Measurements from ENCODE around the gene CRELD1.

Gene CRELD1

GRCh38 chr3:9965200-9965875 lies 31.7 kb downstream of the CRELD1 start:
- DNase-seq, result no peak

DNA sequence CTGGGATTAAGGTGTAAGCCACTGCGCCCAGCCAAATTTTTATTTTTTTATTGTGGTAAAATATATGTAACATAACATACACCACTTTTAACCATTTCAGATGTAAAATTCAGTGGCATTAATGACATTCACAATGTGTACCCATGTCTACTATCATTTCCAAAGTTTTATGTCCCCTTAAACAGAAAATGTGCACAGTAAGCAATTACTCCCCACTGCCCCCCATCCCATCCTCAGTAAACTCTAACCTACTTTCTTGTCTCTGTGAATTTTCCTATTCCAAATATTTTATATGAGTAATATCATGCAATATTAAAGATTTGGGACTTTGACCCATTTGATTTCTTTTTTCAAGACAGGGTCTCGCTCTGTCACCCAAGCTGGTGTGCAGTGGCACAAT lies 33.2 kb downstream of the CRELD1 start:
- no peak for DNase-seq

GRCh38 chr3:9969632-9970019 lies 36.0 kb downstream of the CRELD1 start:
- no peak for DNase-seq

- DNase-seq, result no peak
Observed at GRCh38 chr3:9970020-9970652, 36.5 kb downstream of the CRELD1 start.

DNA sequence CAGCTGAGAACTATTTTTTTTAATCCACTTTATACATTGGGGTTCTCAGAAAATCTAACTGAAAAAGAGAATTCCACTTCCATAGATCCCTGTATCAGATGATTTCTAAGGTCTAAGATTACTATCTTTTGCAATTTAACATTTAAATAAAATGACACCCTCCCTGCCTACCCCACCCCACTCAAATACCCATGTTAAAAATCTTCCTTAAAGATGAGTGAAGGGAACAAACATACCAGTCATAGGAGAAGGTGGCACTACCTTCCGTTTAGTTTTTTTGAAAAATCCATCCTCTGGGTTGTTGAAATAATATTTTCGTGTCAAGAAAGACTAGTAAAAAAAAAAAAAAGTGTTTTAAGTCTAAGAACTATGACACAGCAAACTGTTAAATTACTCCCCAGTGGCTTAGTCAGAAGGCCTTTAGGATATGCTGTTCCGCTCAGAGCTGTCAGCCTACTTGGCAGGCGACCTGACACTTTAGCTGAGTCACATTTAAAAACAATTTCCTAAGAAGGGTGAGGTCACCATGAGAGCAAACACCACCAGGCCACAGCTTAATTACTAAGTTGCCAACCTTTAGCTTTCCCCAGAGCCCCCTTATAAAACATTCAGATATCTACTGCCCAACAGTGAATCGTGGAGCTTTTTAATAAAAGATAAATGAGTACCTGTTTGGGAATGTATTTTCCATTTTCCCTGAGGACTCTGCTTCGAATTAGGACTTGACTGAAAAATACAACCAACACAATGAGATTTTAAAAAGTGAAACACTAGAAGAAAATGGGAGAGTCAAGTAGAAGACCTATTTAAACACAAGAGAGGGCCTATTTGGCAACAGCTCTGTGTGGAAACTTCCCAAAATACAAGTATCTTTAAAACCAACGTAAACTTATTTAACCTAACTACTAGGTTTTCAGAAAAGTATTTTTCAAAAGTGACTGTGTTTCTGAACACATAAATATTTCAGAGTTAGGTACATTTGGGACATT lies 43.4 kb downstream of the CRELD1 start:
- DNase-seq, result peak in 1 of 5 experiments; percentile 89

- no peak for DNase-seq
Observed at GRCh38 chr3:9978710-9979305, 45.2 kb downstream of the CRELD1 start.

- no peak for DNase-seq
Observed at GRCh38 chr3:9980251-9980650, 46.6 kb downstream of the CRELD1 start.

DNA sequence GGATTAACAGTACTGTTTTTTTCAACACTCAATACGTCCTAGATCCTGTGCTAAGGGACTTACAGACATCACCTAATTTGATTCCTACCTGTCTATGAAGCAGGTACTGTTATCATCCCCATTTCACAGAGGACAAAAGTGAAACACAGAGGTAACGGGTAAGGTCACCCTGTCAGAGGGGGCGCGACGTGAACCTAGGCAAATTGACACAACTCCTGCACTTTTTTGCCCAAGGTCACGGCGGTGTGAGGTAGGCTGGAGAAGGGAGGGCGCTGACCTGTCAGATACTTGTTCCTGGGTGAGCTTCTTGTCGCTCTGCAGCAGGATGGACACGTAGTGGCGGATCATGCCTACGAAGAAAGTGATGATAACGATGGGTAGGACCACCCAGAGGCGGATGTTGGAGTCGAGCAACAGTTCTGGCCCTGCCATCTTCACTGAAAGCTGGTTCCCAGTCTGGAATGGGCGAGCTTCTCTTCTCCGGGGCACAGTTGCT lies 52.6 kb downstream of the CRELD1 start:
- no peak for DNase-seq

GRCh38 chr3:9994086-9994844 lies 60.6 kb downstream of the CRELD1 start:
- DNase-seq, result no peak
